ENCODE measurements around the gene LRMDA.
A peak's percentile ranks its signal among the peaks of the same experiment; 100 is the strongest.

LRMDA gene

GRCh38 chr10:76035206-76036110 lies 604.0 kb downstream of the LRMDA start:
- Mint-ChIP-seq H3K4me1 (peaks cover 55% of the 10 kb centered on the region), H3K36me3 (ENCODE audit: low read depth) (peaks cover 20% of the 10 kb centered on the region)

GRCh38 chr10:76036111-76036940 lies 604.9 kb downstream of the LRMDA start:
- H3K4me3 Mint-ChIP-seq: peak overlapping the region; percentile 26
- peak overlapping the region; percentile 95 for H3K27ac Mint-ChIP-seq
- peaks cover 53% of the 10 kb centered on the region for H3K4me1 Mint-ChIP-seq
- H3K36me3 Mint-ChIP-seq (ENCODE audit: low read depth): peaks cover 24% of the 10 kb centered on the region
- H3K9me3 Mint-ChIP-seq: peaks cover 32% of the 10 kb centered on the region
- DNase-seq: peak; percentile 81
- peaks cover 9% of the 10 kb centered on the region for H3K27me3 Mint-ChIP-seq (ENCODE audit: low read depth, poor library complexity)
- TF ChIP-seq CTCF (IDR thresholded peaks at IDR 0.05): peak; percentile 96

More at GRCh38 chr10:76035206-76036110, 604.0 kb downstream of the LRMDA start:
- DNase-seq: peak; percentile 60
- peak overlapping the region; percentile 95 for H3K27ac Mint-ChIP-seq
- H3K4me3 Mint-ChIP-seq: peak overlapping the region; percentile 69
- no peak for TF ChIP-seq CTCF (IDR thresholded peaks at IDR 0.05)
- H3K27me3 Mint-ChIP-seq (ENCODE audit: low read depth, poor library complexity): peaks cover 7% of the 10 kb centered on the region
- H3K9me3 Mint-ChIP-seq: peaks cover 28% of the 10 kb centered on the region

- no peak for DNase-seq
- H3K4me3 Mint-ChIP-seq: no peak overlapping the region
- H3K36me3 Mint-ChIP-seq (ENCODE audit: low read depth): peaks cover 24% of the 10 kb centered on the region
- peaks cover 36% of the 10 kb centered on the region for H3K9me3 Mint-ChIP-seq
- H3K4me1 Mint-ChIP-seq: peaks cover 53% of the 10 kb centered on the region
- TF ChIP-seq CTCF (IDR thresholded peaks at IDR 0.05): no peak
- H3K27me3 Mint-ChIP-seq (ENCODE audit: low read depth, poor library complexity): peaks cover 6% of the 10 kb centered on the region
- no peak overlapping the region for H3K27ac Mint-ChIP-seq
Observed at GRCh38 chr10:76036962-76037361, 605.5 kb downstream of the LRMDA start.

- no peak for DNase-seq
- peaks cover 36% of the 10 kb centered on the region for H3K9me3 Mint-ChIP-seq
- H3K4me3 Mint-ChIP-seq: no peak overlapping the region
- no peak overlapping the region for H3K27ac Mint-ChIP-seq
- H3K36me3 Mint-ChIP-seq (ENCODE audit: low read depth): peaks cover 24% of the 10 kb centered on the region
- peaks cover 6% of the 10 kb centered on the region for H3K27me3 Mint-ChIP-seq (ENCODE audit: low read depth, poor library complexity)
- peaks cover 49% of the 10 kb centered on the region for H3K4me1 Mint-ChIP-seq
- no peak for TF ChIP-seq CTCF (IDR thresholded peaks at IDR 0.05)
Observed at GRCh38 chr10:76037531-76038155, 606.2 kb downstream of the LRMDA start.

GRCh38 chr10:76038696-76039095 lies 607.3 kb downstream of the LRMDA start:
- H3K36me3 Mint-ChIP-seq (ENCODE audit: low read depth): peaks cover 28% of the 10 kb centered on the region
- H3K27ac Mint-ChIP-seq: no peak overlapping the region
- no peak for DNase-seq
- peaks cover 6% of the 10 kb centered on the region for H3K27me3 Mint-ChIP-seq (ENCODE audit: low read depth, poor library complexity)
- peaks cover 39% of the 10 kb centered on the region for H3K4me1 Mint-ChIP-seq
- H3K9me3 Mint-ChIP-seq: peaks cover 36% of the 10 kb centered on the region
- H3K4me3 Mint-ChIP-seq: no peak overlapping the region
- TF ChIP-seq CTCF (IDR thresholded peaks at IDR 0.05): no peak

Data from nephron progenitor cell (in vitro differentiated cells).